HL-60 (cell line): ENCODE results near the gene NT5C1A.

Source experiments
- DNase-seq, 2 experiments: peaks; one replicate each; pipeline ENCODE4 v3.0.0-alpha.2; 2010 to 2020; ENCODE audit warnings: low read depth in 1 of 2, low spot score in 1 of 2
- H3K27ac ChIP-seq: fragments of 250-450 bp; sonication (Bioruptor Pico); replicated peaks from 2 replicates; pipeline ENCODE4 v1.5.1; 2020; ENCODE audit warnings: mild to moderate bottlenecking, moderate library complexity
- H3K27me3 ChIP-seq: fragments of 250-450 bp; sonication (Bioruptor Pico); 2 replicates; pipeline ENCODE4 v1.5.1; 2021; ENCODE audit warnings: mild to moderate bottlenecking, moderate library complexity; ENCODE audit not compliant: insufficient read depth, poor library complexity, severe bottlenecking
- H3K4me3 ChIP-seq: replicated peaks from 2 replicates; pipeline ENCODE4 v1.5.1; 2011; ENCODE audit warnings: mild to moderate bottlenecking, control low read depth, low read length; ENCODE audit not compliant: insufficient read depth
- CTCF ChIP-seq: IDR thresholded peaks from one replicate; pipeline ENCODE4 v1.5.1; 2011; ENCODE audit warnings: low read length, control low read depth, inconsistent platforms; ENCODE audit not compliant: insufficient read depth
- GABPA ChIP-seq: IDR thresholded peaks from 2 replicates; pipeline ENCODE4 v1.6.1; 2012; ENCODE audit warnings: low read depth
- POLR2AphosphoS5 ChIP-seq: IDR thresholded peaks from 2 replicates; pipeline ENCODE4 v1.6.1; 2012; ENCODE audit warnings: low read depth
- REST ChIP-seq: IDR thresholded peaks from 2 replicates; pipeline ENCODE4 v1.6.1; 2012; ENCODE audit warnings: low read depth; ENCODE audit not compliant: insufficient replicate concordance
- SPI1 ChIP-seq: IDR thresholded peaks from 2 replicates; pipeline ENCODE4 v1.6.1; 2012; ENCODE audit warnings: low read depth, mild to moderate bottlenecking, borderline replicate concordance
- long read RNA-seq: library from polyadenylated mRNA; unstranded; transcript quantifications from one replicate; pipeline ENCODE4 v2.0.0, GENCODE V29; 2020

The NT5C1A gene
- long read RNA-seq: 0 reads

GRCh38 chr1:39671793-39672550 is at the start of gene NT5C1A:
NT5C1A (minus strand) TSS chr1:39672107; CDS start chr1:39672038, 69 bp downstream.
- no peak within 1 kb of the TSS for H3K27ac ChIP-seq
- H3K4me3 ChIP-seq: peak within 1 kb of the TSS; percentile 39
- H3K27me3 ChIP-seq: peaks cover 39% of the 10 kb centered on the region
- TF ChIP-seq REST (no peak), GABPA (no peak), POLR2AphosphoS5 (no peak), CTCF (no peak), SPI1 (no peak)
- DNase-seq: no peak

GRCh38 chr1:39721664-39722063 is 49.8 kb upstream of the NT5C1A start:
- DNase-seq: no peak
- no peak for TF ChIP-seq CTCF
- TF ChIP-seq GABPA: no peak
- no peak for TF ChIP-seq REST
- TF ChIP-seq POLR2AphosphoS5: no peak
- no peak for TF ChIP-seq SPI1
- peaks cover 39% of the 10 kb centered on the region for H3K27me3 ChIP-seq
- H3K27ac ChIP-seq: no peak overlapping the region
- H3K4me3 ChIP-seq: no peak overlapping the region

GRCh38 chr1:39720094-39720999 is 48.4 kb upstream of the NT5C1A start:
- H3K27me3 ChIP-seq: peaks cover 34% of the 10 kb centered on the region
- DNase-seq: peak in 1 of 2 experiments; percentile 13
- no peak overlapping the region for H3K27ac ChIP-seq
- H3K4me3 ChIP-seq: no peak overlapping the region
- no peak for TF ChIP-seq CTCF
- TF ChIP-seq SPI1: no peak
- TF ChIP-seq REST: no peak
- TF ChIP-seq GABPA: no peak
- TF ChIP-seq POLR2AphosphoS5: no peak
